Spleen (tissue), 11 donors: ENCODE measurements around the gene WHAMM. TPM values are rescaled to one million over a fixed set of nuclear protein-coding genes. Genes with fewer than 3 reads are reported as not detected.
"Not testable (repeated sequence)": the region's sequence is repeated elsewhere in the genome, so short reads cannot be mapped to it uniquely, and the experiment has no call there.

Experiments used
- DNase-seq: peaks from one replicate; pipeline ENCODE4 v3.0.0-alpha.2; 2020
- H3K27ac ChIP-seq, 8 donors: fragments of 200-600 bp; sonication (generic) in 7 of 8; 1 replicate in 4 of 8; 2 replicates in 4 of 8; pipeline versions ENCODE4 v1.5.0 to v1.8.0; 2016 to 2021; ENCODE audit warnings: inconsistent platforms in 4 of 8, mild to moderate bottlenecking in 4 of 8, moderate library complexity in 1 of 8
- H3K27me3 ChIP-seq, 7 donors: fragments of 200-600 bp; sonication (generic) in 6 of 7; replicated peaks in 1 of 7; 1 replicate in 4 of 7; 2 replicates in 3 of 7; pipeline versions ENCODE4 v1.5.0 to v1.8.0; 2016 to 2021; ENCODE audit warnings: inconsistent platforms in 3 of 7, mild to moderate bottlenecking in 1 of 7
- H3K36me3 ChIP-seq, 6 donors: fragments of 200-600 bp; sonication (generic) in 5 of 6; 1 replicate in 4 of 6; 2 replicates in 2 of 6; pipeline versions ENCODE4 v1.5.0 to v1.8.0; 2016 to 2021; ENCODE audit warnings: inconsistent platforms in 2 of 6
- H3K4me1 ChIP-seq, 6 donors: fragments of 200-600 bp; sonication (generic) in 5 of 6; 1 replicate in 3 of 6; 2 replicates in 3 of 6; pipeline versions ENCODE4 v1.5.0 to v1.8.0; 2016 to 2021; ENCODE audit warnings: inconsistent platforms in 3 of 6
- H3K4me3 ChIP-seq, 8 donors: fragments of 200-600 bp; sonication (generic) in 7 of 8; 1 replicate in 4 of 8; 2 replicates in 4 of 8; pipeline versions ENCODE4 v1.5.0 to v1.8.0; 2016 to 2021; ENCODE audit warnings: inconsistent platforms in 4 of 8, mild to moderate bottlenecking in 4 of 8, moderate library complexity in 2 of 8
- H3K9me3 ChIP-seq, 8 donors: fragments of 200-600 bp; sonication (generic) in 7 of 8; 1 replicate in 4 of 8; 2 replicates in 4 of 8; pipeline versions ENCODE4 v1.5.0 to v1.8.0; 2016 to 2021; ENCODE audit warnings: inconsistent platforms in 4 of 8
- POLR2A ChIP-seq, 3 donors: fragments of 450-650 bp; IDR thresholded peaks; one replicate each; pipeline ENCODE4 v1.5.1; 2017; ENCODE audit warnings: antibody characterized with exemption in 3 of 3, mild to moderate bottlenecking in 1 of 3
- POLR2AphosphoS5 ChIP-seq, 3 donors: sonication (generic); formaldehyde crosslinking; IDR thresholded peaks; one replicate each; pipeline ENCODE4 v1.5.1; 2017; ENCODE audit warnings: antibody characterized with exemption in 3 of 3
- whole genome bisulfite sequencing, 5 donors: extraction: QIAGEN DNeasy Blood & Tissue Kit in 3 of 5; methylation state at CpG; one replicate each; pipeline versions ENCODE4 v1.1.5 to v1.1.7; 2013 to 2018; 5-methylcytosine and 5-hydroxymethylcytosine counted together
- intact Hi-C: fragments of 100-400 bp; cut with DNase I; formaldehyde crosslinking; loops from one replicate; pipeline ENCODE4 v1.15.0; 2023; ENCODE audit warnings: low total_unique reads
- polyA plus RNA-seq, 3 donors: library from polyadenylated mRNA; stranded (reverse); fragments of 200-250 nt; gene quantifications; one replicate each; pipeline ENCODE4 v1.2.1, GENCODE V29; 2013
- total RNA-seq, 7 donors: library from RNA; depleted of rRNA in 3 of 7; stranded (reverse); fragments of >200 nt in 3 of 7; fragmentation: NEBNext Ultra II Directional in 4 of 7; extraction: Animal tissue kit (Norgen Biotek cat#: 25700) in 4 of 7; gene quantifications; one replicate each; pipeline versions ENCODE4 v1.1.0 to v1.2.1, GENCODE V29; 2016 to 2021
- TF ChIP-seq, protein P1 (sequence below), 11 experiments: fragments of 200-600 bp in 7 of 11; fragments of 450-650 bp in 4 of 11; sonication (generic) in 4 of 11; IDR thresholded peaks in 8 of 11; conservative IDR thresholded peaks in 3 of 11; 1 replicate in 7 of 11; 2 replicates in 4 of 11; pipeline versions ENCODE4 v1.4.0 to v1.8.0; 2016 to 2021; ENCODE audit warnings: antibody characterized with exemption in 11 of 11, inconsistent platforms in 4 of 11, mild to moderate bottlenecking in 1 of 11
- donor health status: healthy with polysubstance abuse.
- donor health status: DM: no; HTN: no; CAD: no; lungs with moderate emphysema.
- donor health status: DM: no; HTN: no; CAD: no.
- donor health status: Bipolar disorder and iron deficiency.
- donor health status: healthy.
- donor health status: DM: no; HTN: no; CAD: no.
- donor health status: DM: yes; HTN: yes; CAD: no.

WHAMM gene
- total and polyA plus RNA-seq, 10 donors: 3.3 to 14.1 (median 11.9) TPM

GRCh38 chr15:82764740-82765139 lies 44.7 kb upstream of the WHAMM start:
- WGBS, 5 donors: 88 to 98% (median 91%) methylated on average over 9 of the region's 9 CpGs
- Histone ChIP-seq H3K36me3 (peaks cover 0 to 66% (median 4%) of the 10 kb centered on the region in 6 donors), H3K27me3 (no peaks in the 10 kb centered on the region), H3K27ac (no peak overlapping the region), H3K9me3 (no peaks in the 10 kb centered on the region), H3K4me1 (no peaks in the 10 kb centered on the region), H3K4me3 (no peak overlapping the region)
- intact Hi-C loops: no loop called here
- TF ChIP-seq, protein P1, sequence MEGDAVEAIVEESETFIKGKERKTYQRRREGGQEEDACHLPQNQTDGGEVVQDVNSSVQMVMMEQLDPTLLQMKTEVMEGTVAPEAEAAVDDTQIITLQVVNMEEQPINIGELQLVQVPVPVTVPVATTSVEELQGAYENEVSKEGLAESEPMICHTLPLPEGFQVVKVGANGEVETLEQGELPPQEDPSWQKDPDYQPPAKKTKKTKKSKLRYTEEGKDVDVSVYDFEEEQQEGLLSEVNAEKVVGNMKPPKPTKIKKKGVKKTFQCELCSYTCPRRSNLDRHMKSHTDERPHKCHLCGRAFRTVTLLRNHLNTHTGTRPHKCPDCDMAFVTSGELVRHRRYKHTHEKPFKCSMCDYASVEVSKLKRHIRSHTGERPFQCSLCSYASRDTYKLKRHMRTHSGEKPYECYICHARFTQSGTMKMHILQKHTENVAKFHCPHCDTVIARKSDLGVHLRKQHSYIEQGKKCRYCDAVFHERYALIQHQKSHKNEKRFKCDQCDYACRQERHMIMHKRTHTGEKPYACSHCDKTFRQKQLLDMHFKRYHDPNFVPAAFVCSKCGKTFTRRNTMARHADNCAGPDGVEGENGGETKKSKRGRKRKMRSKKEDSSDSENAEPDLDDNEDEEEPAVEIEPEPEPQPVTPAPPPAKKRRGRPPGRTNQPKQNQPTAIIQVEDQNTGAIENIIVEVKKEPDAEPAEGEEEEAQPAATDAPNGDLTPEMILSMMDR (IDR thresholded peaks at IDR 0.05 in 8 of 11, conservative IDR thresholded peaks at IDR 0.05 in 3 of 11): no peak
- no peak for TF ChIP-seq POLR2A (IDR thresholded peaks at IDR 0.05)
- TF ChIP-seq POLR2AphosphoS5 (IDR thresholded peaks at IDR 0.05): no peak
- DNase-seq: no peak

DNA sequence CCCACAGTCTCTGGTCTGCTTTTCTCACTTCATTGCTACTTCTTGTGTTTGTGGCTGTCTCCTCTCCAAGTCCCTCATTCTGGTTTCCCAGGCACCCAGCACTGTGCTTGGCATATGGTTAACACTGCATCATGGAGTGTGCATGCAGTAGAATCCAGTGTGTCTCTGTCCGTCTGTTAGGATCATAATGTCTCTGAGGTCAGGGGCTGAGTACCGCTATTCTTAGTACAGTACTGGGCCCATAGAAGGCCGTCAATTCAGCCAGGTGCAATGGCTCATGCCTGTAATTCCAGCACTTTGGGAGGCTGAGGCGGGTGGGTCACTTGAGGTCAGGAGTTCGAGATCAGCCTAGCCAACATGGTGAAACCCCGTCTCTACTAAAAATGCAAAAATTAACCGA lies 43.2 kb upstream of the WHAMM start:
- WGBS, 5 donors: 92 to 94% (median 92%) methylated on average over 7 of the region's 7 CpGs
- H3K4me3 ChIP-seq, H3K27ac ChIP-seq, intact Hi-C loops, H3K4me1 ChIP-seq, H3K9me3 ChIP-seq, DNase-seq, H3K27me3 ChIP-seq: not testable (repeated sequence)
- peaks cover 0 to 51% (median 4%) of the 10 kb centered on the region in 6 donors for H3K36me3 ChIP-seq

GRCh38 chr15:82767163-82767829 lies 42.1 kb upstream of the WHAMM start:
- intact Hi-C loops: no loop called here
- WGBS, 5 donors: 61 to 90% (median 82%) methylated on average over 2 of the region's 2 CpGs
- DNase-seq: no peak

GRCh38 chr15:82768414-82769054 lies 40.9 kb upstream of the WHAMM start:
- H3K4me1 ChIP-seq: no peaks in the 10 kb centered on the region
- DNase-seq: no peak
- no peaks in the 10 kb centered on the region for H3K27me3 ChIP-seq
- no peak overlapping the region for H3K27ac ChIP-seq
- intact Hi-C loops: no loop called here
- H3K36me3 ChIP-seq: peaks cover 0 to 34% (median 0%) of the 10 kb centered on the region in 6 donors
- TF ChIP-seq, protein P1 (IDR thresholded peaks at IDR 0.05 in 8 of 11, conservative IDR thresholded peaks at IDR 0.05 in 3 of 11): no peak
- TF ChIP-seq POLR2A (IDR thresholded peaks at IDR 0.05) (no peak), POLR2AphosphoS5 (IDR thresholded peaks at IDR 0.05) (no peak)
- no peak overlapping the region for H3K4me3 ChIP-seq
- 84 to 95% (median 93%) methylated on average over 4 of the region's 4 CpGs for WGBS, 5 donors
- no peaks in the 10 kb centered on the region for H3K9me3 ChIP-seq

More at GRCh38 chr15:82767163-82767829, 42.1 kb upstream of the WHAMM start:
- Histone ChIP-seq H3K9me3 (no peaks in the 10 kb centered on the region), H3K4me3 (no peak overlapping the region), H3K27ac (no peak overlapping the region), H3K36me3 (peaks cover 0 to 40% (median 2%) of the 10 kb centered on the region in 6 donors), H3K27me3 (no peaks in the 10 kb centered on the region), H3K4me1 (no peaks in the 10 kb centered on the region)
- no peak for TF ChIP-seq POLR2AphosphoS5 (IDR thresholded peaks at IDR 0.05)
- TF ChIP-seq POLR2A (IDR thresholded peaks at IDR 0.05): no peak
